Measurements from ENCODE around the gene TNFRSF4.

Gene TNFRSF4

DNA sequence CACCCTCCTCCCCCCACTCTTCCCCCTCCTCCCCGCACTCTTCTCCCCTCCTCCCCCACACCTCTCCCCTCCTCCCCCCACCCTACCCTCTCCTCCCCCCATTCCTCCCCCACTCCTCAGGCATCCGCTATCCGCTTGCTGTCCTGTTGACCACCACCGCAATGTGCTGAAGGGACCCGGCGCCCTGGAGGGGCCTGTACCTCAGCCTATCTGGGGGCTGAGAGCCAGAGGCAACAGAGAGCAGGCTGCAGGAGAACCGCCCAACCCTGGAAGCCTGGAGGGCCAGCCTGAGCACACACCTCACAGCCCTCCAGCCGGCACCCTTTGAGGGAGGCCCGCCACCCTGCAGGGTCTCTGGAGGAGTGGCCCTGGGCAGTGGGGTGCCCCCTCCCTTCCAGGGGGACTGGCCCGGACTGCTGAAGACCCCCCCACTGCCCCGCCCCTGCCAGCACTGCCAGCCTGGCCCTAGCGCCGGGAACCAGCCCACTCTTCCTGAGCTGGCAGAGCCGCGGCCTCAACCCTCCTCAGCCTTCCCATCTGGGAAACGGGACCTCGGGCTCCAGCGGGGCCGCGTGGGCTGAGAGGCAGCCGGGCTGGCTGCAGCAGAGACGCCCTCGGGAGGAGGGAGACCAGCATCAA is 31.3 kb upstream of the TNFRSF4 start:
- no peak for DNase-seq (ENCODE audit: low read depth)

DNA sequence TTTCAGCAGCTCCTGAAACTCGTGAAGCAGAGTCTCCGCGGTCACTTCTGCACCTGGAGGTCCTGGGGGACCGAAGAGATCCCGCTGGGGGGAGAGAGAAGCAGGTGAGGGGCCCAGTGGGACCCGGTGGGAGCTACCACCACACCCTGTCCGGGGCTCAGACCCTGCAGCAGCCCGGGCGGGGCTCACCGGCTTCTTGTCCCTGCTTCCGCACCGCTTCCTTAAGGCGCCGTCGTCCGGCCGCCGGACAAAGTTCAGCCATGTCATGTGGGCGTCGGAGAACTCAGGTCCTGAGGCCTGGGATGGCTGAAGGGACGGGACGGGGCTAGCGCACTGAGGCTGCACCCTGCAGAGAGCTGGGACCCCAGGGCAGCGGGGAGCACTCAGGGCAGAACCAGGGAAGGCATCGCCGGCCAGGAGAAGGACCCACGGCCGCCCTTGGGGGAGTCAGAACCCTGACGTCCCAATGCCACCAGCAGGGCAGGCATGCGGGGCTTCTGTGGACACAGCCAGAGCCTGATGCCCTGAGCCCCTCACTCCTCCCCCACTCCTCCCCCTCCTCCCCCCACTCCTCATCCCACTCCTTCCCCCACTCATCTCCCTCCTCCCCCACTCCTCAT is 30.3 kb upstream of the TNFRSF4 start:
- DNase-seq (ENCODE audit: low read depth), result no peak

DNA sequence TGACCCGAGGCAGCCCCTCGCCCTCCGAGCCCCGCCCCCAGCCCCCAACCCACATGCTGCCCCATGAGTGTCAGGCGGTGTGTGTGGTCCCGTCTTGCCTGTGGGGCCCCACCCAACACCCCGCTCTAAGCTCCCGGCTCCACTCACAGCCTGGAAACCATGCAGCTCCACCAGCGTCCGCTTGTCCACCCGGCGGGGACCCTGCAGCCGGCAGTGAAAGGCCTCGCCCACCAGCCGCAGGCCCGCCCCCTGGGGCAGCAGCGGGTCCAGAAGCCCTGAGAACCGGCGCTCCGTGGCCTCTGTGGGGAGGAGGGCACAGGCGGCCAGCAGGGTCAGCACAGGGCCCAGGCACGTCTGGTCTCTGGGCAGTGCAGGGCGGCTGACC is 29.8 kb upstream of the TNFRSF4 start:
- DNase-seq (ENCODE audit: low read depth), result no peak

DNA sequence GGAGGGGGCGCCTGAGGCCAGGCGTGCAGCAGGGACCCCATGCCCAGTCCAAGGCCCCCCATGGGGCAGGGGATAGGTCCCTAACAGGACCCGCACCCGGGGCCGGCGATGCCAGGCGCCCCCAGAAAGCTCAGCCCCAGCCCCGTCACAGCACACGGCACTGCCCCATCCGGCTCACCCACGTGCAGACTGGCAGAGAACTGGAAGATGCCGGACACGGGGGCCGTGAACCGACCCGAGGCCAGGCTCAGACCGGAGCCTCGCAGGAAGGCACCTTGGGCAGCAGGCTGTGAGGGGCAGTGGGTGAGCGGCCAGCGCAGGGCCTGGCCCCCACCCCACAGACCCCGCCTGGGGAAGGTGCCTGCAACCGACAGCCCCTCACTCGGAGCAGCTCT is 29.3 kb upstream of the TNFRSF4 start:
- no peak for DNase-seq (ENCODE audit: low read depth)

DNA sequence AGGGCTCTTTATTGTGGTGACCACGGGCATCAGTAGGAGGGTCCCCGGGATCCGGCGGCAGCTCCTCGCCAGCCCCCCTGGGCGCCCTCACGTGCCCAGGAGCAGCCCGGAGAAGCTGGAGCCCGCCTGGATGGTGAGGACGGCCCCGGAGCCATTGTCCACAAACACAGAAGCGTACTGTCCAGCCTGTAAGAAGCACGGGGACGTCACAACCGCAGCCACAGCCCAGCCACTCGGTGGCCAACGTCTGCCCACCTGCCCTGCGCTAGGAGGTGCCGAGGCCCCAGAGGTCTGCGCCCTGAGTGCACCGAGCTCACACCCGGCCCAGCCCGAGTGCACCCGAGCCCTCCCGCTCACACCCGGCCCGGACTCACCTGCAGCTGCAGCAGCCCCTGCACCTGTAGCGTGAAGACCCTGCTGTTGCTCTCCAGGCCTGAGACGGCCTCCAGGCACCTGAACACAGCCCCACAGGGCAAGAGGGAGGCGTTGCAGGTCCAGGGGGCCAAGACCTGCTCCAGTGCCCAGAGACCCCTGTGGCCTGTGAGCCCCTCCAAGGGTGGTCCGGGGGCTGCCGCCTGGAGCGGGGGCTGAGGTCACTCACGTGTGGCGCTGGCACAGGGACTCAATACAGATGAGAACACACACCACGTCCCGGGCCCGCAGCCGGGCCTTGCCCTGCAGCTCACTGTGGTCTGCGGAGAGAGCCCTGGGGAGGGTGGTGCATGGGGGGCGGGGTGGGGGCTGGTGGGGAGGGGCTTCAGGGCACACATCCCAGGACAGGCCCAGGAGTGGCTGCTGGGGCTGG is 28.7 kb upstream of the TNFRSF4 start:
- DNase-seq (ENCODE audit: low read depth), result no peak

DNA sequence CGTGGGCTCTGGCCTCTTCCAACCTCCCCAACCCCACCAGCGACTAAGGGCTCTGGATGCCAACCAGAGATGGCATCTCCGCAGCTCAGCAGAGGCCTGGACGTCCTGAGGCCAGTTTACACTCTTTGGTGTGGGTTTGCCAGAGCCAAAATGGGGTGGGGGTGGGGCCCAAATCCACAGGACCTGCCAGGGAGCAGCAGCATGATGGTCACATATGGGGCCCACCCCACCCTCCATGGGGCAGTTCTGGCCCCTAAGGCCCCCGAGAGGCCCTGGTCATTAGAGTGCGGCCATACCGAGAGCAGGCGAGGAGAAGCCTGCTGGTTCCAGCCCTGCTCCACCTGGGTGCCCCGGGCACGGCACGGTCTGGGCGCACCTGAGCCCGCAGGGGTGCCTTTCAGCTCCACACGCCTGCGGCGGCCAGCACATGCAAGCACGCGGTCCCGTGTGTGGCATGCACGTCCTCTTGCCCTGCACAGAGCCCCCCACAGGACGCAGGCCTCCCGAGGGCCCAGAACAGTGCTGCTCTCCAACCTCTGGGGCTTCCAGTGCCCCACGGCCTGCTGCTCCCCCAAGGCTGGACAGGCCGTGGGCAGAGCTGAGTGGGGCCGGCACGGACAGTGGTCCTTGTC is 27.8 kb upstream of the TNFRSF4 start:
- DNase-seq (ENCODE audit: low read depth), result no peak

DNA sequence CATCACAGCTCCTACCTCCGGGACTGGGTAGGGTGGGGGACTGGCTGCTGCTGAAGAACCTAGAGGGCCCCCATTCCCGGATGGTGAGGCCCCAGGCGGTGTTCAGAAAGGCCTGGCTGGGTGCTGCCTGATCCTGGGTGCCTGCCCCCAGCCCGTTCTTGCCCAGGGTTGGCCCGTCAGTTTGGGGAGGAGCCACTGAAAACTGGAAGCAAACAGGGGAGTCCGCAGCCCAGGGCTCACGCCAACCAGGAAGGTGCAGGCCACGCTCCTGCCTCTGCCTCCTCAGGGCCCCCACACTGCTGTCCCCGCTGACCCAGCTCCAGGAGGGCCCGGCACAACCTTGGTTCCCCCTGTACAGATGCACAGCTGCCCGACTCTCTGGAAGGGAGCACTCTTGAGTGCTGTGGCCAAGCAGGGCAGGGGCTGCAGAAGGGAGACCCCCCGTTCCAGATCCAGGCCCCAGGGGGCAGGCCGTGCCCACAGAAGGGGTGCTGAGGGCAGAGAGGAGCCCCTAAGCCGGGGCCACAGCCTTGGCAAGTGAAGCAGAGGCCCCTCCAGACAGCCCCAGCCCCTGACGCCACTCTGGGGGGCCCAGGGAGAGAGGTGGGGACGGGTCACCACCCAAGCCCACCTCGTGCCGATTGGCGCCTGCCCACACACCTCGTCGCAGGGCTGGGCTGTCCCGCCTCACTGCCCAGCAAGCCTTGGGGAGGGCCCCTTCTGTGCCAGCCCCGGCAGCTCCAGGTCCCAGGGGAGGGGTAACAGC is 27.1 kb upstream of the TNFRSF4 start:
- DNase-seq (ENCODE audit: low read depth), result no peak

DNA sequence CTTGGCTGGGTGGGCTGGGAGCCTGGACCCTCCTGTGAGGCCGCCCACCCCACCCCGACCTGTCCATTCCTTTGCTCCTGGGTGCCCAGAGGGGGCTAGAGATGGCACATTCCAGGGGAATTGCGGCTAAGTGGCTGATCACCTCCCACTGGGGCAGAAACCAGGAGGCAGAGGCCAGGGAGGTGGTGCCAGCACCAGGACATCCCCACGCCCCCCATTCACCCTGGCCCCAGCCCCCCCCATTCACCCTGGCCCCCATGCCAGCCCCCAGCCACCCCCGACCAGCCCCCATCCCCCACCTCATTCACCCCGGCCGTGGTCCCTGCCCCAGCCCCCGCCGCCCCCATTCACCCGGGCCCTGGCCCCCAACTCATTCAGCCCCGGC is 26.4 kb upstream of the TNFRSF4 start:
- no peak for DNase-seq (ENCODE audit: low read depth)

DNA sequence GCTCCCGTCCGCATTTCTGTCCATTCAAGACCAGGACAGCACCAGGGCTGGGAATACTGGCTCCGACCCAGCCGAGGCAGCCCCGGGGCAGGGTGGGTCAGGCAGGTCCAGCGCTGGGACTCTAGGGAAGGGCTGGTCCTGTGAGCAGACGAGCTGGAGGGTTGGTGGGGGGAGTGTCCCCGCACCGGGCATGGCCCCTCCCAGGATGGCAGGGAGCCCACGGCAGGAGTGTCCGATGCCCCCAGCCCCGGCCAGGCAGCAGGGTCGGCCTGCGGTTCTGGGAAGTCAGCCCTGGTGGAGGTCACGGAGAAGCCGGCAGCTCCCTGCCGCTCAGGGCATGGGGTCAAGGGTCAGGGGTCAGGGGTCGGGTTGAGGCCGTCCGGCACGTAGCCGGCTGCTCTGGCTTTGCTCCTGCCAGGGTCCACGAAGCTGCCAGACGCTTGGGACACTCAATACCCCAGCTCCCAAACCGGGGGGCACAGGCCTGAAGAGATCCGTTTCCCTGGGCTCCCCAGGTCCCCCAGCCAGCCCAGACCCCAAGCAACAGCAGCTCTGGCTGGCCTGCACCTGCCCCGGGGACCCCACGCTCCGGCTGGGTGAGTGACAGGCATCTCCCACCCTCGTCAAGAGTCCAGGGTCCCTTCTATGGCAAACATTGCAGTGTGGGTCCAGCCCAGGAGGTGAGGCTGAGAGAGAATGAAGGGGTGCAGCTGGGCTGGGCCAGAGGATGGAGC is 25.8 kb upstream of the TNFRSF4 start:
- no peak for DNase-seq (ENCODE audit: low read depth)

DNA sequence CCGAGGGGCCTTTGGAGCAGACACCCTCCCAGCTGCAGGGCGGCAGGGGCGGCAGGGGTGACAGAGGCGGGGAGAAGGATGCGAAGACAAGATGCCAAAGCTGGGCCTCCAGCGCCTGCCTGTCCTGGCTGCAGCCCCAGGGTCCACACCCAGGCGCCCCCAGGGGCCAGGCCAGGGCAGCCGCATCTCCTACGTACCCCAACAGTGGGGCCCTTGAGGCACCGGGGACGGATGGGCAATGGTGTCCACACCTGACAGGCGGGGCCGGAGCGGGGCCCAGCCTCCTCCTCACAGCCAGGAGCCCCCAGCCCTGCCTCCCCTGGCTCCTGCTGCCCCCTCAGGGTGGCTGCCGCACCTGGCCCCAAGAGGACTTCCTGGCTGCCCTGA is 25.3 kb upstream of the TNFRSF4 start:
- DNase-seq (ENCODE audit: low read depth), result no peak

DNA sequence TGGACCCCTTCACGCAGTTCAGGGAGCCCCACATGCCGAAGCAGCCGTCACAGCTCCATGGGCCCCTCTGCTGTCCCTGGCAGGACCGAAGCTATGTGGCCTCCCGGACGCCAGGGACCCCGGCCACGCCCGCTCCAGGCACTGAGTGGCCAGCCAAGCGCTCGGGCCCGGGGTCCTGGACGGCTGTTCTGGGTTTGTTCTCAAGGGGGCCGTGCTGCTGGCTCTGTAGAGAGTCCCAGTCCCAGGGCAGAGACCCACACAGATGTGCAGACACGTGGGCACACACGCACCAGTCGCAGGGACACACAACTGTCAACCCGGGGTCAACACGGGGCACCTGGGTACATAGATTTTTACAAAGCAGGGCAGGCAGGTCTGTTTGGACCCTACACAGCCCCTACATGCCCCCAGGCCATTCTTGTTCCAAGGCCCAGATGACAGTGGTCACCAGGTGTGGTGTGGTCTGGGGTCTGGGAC is 24.8 kb upstream of the TNFRSF4 start:
- DNase-seq (ENCODE audit: low read depth), result no peak

DNA sequence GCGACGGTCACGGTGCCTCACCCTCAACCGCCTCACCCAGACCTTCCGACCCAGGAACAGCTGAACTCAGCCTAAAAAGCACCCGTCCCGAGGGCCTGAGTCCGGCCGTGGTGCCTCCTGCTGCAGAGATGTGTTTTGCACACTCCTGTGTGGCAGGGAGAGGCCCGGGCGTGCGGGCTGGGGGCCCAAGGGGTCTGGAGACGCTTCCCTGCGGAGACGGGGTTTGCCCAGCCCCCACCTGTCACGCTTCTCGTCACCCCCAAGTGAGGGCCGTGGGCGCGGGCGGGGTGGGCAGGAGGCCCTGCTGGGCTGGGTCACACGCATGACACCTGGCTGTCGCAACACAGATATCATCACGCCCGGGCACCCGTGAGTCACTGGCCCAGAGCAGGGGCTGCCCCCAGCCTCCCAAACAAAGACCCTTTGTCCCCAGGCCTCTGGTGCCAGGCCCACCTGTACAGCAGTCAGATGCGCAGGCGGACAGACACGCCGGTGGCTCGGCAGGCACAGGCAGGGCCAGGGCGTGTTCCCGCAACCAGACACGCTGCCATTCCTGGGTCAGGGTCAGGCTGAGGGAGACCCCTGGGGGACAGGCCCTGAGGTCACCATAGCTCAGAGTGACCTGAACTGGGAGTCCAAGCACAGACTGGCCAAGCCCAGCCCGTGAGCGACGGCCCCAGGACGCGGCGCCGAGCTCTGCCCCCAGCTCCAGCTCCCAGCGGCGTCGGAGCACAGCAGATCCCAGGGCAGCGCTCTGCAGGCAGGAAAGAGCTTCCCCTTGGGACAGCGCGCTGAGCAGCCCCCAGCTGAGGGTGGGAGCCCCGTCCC is 24.1 kb upstream of the TNFRSF4 start:
- DNase-seq (ENCODE audit: low read depth), result no peak

DNA sequence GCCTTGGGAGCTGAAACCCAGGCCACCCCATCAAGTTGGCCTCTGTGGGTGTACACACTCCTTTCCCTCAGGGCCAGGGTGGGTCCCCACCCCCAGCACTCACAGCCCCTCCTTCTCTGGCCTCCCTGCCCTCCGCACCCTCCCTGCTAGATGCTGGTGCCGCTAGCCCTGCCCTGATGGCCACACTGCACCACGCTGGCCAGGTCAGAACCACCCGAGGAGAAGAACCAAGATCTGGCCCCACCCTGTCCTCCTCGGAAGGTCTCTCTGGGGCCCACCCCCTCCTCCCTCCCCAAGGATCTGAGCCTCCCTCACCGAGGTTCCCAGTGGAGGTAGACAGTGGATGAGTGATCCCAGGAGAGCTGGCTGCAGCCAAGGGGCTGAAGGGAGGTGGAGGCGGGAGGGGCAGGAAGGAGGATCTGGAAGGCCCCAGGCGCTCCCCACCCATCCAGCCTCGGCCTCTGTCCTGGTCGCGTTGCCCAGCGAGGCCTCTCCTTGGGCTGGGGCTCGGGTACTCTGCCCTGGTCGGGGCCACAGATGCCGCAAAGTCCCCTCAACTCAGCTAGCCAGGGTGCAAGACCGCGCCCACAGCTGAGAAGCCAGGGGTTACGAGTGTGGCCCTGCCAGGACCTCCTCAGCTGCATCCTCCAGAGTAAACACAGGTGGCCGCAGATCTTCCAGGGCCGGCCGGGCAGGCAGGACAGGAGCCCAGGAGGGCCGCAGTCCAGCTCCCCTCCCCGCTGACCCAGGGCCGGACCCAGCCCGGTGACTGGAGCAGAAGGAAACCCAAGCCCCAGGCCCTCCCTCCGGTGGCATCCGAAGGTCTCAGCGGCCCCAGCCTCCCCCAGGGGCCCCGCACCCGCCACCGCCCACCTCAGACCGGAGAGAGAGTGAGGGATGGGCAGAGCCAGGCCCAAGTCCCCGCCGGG is 23.3 kb upstream of the TNFRSF4 start:
- no peak for DNase-seq (ENCODE audit: low read depth)

DNA sequence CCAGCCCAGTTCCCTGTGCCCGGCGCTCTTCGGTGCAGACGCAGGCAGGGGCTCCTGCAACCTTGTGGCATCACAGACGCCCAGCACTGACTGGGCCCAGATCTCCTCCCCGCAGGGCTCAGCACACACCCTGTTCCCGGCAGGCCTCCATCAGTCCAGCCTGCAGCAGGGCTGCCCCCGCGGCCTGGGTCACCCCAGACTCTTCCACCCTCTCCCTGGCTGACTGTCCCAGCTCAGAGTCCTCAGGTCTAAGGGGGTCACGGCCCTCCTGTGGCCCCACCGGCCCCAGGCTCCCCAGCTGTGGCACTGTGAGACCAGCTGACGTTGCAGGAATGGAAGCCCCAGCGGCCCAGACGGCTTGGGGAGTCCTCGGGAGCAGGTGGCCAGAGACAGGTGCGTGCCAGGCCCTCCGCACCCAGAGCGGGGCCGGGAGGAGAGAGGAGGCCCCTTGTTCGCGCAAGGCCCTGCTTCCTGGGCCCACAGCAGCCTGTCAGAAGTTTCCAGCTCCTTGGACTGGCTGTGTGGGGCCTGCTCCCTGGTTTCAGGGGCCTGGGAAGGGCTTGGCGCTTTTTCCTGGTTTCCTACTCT is 22.3 kb upstream of the TNFRSF4 start:
- no peak for DNase-seq (ENCODE audit: low read depth)

DNA sequence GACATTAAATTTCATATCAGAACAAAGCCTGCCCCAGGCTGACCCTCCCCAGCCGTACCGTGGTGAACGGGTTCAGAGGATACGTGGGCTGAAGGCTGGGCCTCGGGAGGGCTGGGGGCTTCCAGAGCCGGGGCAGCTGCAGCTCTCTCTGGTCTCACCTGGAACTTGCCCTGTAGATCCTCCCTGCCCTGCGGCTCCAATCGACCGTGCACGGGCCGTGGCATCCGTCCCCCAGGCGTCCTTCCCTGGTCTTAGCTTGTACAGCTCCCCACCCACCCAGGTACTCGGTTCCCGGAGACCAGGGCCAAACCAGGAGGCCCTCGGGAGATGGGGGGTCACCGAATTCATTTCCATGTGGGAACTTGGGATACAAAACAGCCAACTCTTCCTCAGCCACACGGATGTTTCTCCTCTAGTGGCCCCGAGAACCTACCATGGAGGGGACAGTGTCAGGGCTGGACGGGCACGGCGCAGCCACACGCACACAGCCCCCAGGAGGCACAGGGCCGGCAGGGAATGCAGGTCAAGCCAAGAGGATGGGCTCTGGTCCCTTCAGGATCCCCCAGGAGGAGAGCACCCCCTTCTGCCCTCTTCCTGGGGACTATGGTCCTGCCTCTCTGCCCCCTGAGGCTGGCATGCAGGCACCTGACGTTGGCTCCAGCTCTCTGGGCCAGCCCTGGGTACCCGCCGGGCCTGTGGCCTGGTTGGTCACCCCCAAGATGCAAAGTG is 21.2 kb upstream of the TNFRSF4 start:
- no peak for DNase-seq (ENCODE audit: low read depth)

DNA sequence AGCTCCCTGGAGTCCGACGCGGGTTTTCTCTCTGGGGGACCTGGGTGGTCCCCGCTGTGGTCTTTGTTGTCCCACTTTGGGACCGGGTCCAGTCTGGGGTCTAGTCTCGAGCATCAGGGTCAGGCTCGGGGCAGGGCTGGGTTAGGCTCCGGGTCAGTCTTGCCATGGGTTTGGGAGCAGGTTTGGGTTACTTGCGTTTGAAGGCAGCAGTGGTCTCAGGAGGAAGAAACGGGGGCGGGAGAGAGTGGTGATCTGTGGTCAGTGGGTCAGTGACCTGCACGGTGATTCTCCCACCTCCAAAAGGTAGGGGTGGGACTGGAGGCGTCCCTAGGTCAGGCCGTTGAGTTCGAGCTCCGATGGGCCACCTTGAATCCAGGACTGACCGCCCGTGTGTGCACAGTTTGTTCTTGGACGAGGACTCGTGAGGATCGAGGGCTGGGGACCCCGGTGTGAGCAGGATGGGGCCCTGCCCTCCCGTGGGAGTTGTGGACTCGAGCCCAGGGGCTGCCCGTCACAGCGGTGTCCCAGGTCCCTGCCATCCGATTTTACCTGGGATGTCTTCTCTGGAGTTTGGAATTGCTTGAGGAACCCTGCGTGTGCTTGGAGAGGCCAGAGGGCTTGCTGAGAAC is 20.3 kb upstream of the TNFRSF4 start:
- no peak for DNase-seq (ENCODE audit: low read depth)

DNA sequence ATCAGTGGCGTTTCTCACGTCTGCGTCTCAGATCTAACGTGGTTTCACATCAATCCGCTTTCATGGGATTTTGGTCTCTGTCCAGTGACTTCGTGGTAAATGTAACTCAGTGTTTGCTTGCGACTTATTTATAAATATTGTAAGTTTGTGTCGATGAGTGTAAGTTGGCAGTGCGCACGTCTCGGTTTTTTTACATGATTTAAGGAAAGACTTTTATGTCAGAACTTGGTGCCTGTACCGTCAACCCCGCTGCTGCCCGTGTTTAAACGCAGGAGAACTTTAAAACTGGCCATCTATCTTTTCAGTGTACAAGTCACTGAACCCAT is 19.6 kb upstream of the TNFRSF4 start:
- no peak for DNase-seq (ENCODE audit: low read depth)

Measured in activated T-cell treated with anti-CD3 and anti-CD28 coated beads for 1 hour (primary cell).